ENCODE data around the gene PAGR1.

GRCh38 chr16:29794231-29794710, 21.7 kb upstream of the PAGR1 start:
- no peak for TF ChIP-seq POLR2A (IDR thresholded peaks at IDR 0.05; ENCODE audit: low read length)
- no peak for TF ChIP-seq GATA1 (IDR thresholded peaks at IDR 0.05; ENCODE audit: low read depth, low read length)

All from erythroblast (primary cell).